Smooth muscle cell (in vitro differentiated cells): Measurements from ENCODE around the gene PHLDB3. TPM values are rescaled to one million over a fixed set of nuclear protein-coding genes. Genes with fewer than 3 reads are reported as not detected.

ENCODE experiments used
- DNase-seq: peaks from one replicate; lab custom pipeline; 2025; ENCODE audit not compliant: unreplicated experiment; lab: John Stamatoyannopoulos, UW
- H2AFZ ChIP-seq: fragments of 200-600 bp; sonication (generic); 2 replicates; pipeline ENCODE4 v1.6.0; 2016; ENCODE audit warnings: antibody characterized with exemption, low read depth, mild to moderate bottlenecking
- H3F3A ChIP-seq: fragments of 200-600 bp; sonication (generic); 2 replicates; pipeline ENCODE4 v1.6.0; 2017; ENCODE audit warnings: antibody characterized with exemption, low read depth
- H3K27ac ChIP-seq: fragments of 200-600 bp; sonication (generic); 2 replicates; pipeline ENCODE4 v1.5.1; 2016; ENCODE audit warnings: low read depth, mild to moderate bottlenecking
- H3K27me3 ChIP-seq: fragments of 200-600 bp; sonication (generic); 2 replicates; pipeline ENCODE4 v1.6.1; 2016; ENCODE audit warnings: low read depth, mild to moderate bottlenecking
- H3K36me3 ChIP-seq: fragments of 200-600 bp; sonication (generic); 2 replicates; pipeline ENCODE4 v1.5.1; 2016; ENCODE audit warnings: low read depth
- H3K4me1 ChIP-seq: fragments of 200-600 bp; sonication (generic); 2 replicates; pipeline ENCODE4 v1.5.1; 2016; ENCODE audit warnings: low read depth
- H3K4me2 ChIP-seq: fragments of 200-600 bp; sonication (generic); 2 replicates; pipeline ENCODE4 v1.6.0; 2016; ENCODE audit warnings: mild to moderate bottlenecking
- H3K4me3 ChIP-seq: fragments of 200-600 bp; sonication (generic); 2 replicates; pipeline ENCODE4 v1.5.1; 2016; ENCODE audit warnings: mild to moderate bottlenecking
- H3K79me2 ChIP-seq: fragments of 200-600 bp; sonication (generic); 2 replicates; pipeline ENCODE4 v1.6.0; 2016; ENCODE audit warnings: low read depth, mild to moderate bottlenecking
- H3K9ac ChIP-seq: fragments of 200-600 bp; sonication (generic); 2 replicates; pipeline ENCODE4 v1.6.0; 2016; ENCODE audit warnings: low read depth
- H3K9me3 ChIP-seq: fragments of 200-600 bp; sonication (generic); replicated peaks from 2 replicates; pipeline ENCODE4 v1.5.1; 2016; ENCODE audit warnings: low read depth
- H4K20me1 ChIP-seq: fragments of 200-600 bp; sonication (generic); 2 replicates; pipeline ENCODE4 v1.6.0; 2016; ENCODE audit warnings: low read depth
- CTCF ChIP-seq: fragments of 200-600 bp; sonication (generic); IDR thresholded peaks from 2 replicates; pipeline ENCODE4 v1.5.1; 2017; ENCODE audit warnings: borderline replicate concordance, mild to moderate bottlenecking, antibody characterized with exemption; ENCODE audit not compliant: insufficient read depth, poor library complexity, severe bottlenecking
- WGBS: methylation state at CpG from one replicate; pipeline ENCODE4 v1.1.7; 2016; ENCODE audit warnings: low lambda C conversion rate; 5-methylcytosine and 5-hydroxymethylcytosine counted together
- polyA plus RNA-seq: library from polyadenylated mRNA; unstranded; fragments of >200 nt; fragmentation: Nextera tagmentation; extraction: Ambion mirVana; gene quantifications from 2 replicates; pipeline ENCODE4 v1.2.1, GENCODE V29; 2016
- total RNA-seq: library from RNA; depleted of rRNA; stranded (reverse); fragments of >200 nt; gene quantifications from 2 replicates; pipeline ENCODE4 v1.2.3, GENCODE V29; 2014

The PHLDB3 gene
- total and polyA plus RNA-seq, 2 experiments from 2014 or later = 7.2 to 8.6 TPM

GRCh38 chr19:43433689-43434088, 70.9 kb downstream of the PHLDB3 start:
- no peaks in the 10 kb centered on the region for H3F3A ChIP-seq
- no peak overlapping the region for H3K27ac ChIP-seq
- H3K4me3 ChIP-seq = no peak overlapping the region
- H3K9ac ChIP-seq = no peak overlapping the region
- DNase-seq = no peak
- H3K36me3 ChIP-seq = no peaks in the 10 kb centered on the region
- no peaks in the 10 kb centered on the region for H3K9me3 ChIP-seq
- no peak for TF ChIP-seq CTCF
- H2AFZ ChIP-seq = no peak overlapping the region
- no peaks in the 10 kb centered on the region for H3K79me2 ChIP-seq
- WGBS = 92% methylated on average over 6 of the region's 6 CpGs
- H3K27me3 ChIP-seq = no peaks in the 10 kb centered on the region
- no peaks in the 10 kb centered on the region for H3K4me1 ChIP-seq
- H3K4me2 ChIP-seq = no peak overlapping the region
- no peaks in the 10 kb centered on the region for H4K20me1 ChIP-seq

GRCh38 chr19:43433358-43433673, 71.2 kb downstream of the PHLDB3 start:
- H3K4me2 ChIP-seq = no peak overlapping the region
- H3K27ac ChIP-seq = no peak overlapping the region
- H3F3A ChIP-seq = no peaks in the 10 kb centered on the region
- no peaks in the 10 kb centered on the region for H3K36me3 ChIP-seq
- no peaks in the 10 kb centered on the region for H3K9me3 ChIP-seq
- TF ChIP-seq CTCF = no peak
- no peak overlapping the region for H3K9ac ChIP-seq
- H3K79me2 ChIP-seq = no peaks in the 10 kb centered on the region
- H3K4me3 ChIP-seq = no peak overlapping the region
- no peaks in the 10 kb centered on the region for H3K27me3 ChIP-seq
- H4K20me1 ChIP-seq = no peaks in the 10 kb centered on the region
- H2AFZ ChIP-seq = no peak overlapping the region
- no peaks in the 10 kb centered on the region for H3K4me1 ChIP-seq
- no peak for DNase-seq
- WGBS = 96% methylated on average over 2 of the region's 2 CpGs

- H3K9me3 ChIP-seq = no peaks in the 10 kb centered on the region
- no peak for TF ChIP-seq CTCF
- no peaks in the 10 kb centered on the region for H3K36me3 ChIP-seq
- no peaks in the 10 kb centered on the region for H3F3A ChIP-seq
- H3K4me2 ChIP-seq = no peak overlapping the region
- H3K4me1 ChIP-seq = no peaks in the 10 kb centered on the region
- H2AFZ ChIP-seq = no peak overlapping the region
- no peak overlapping the region for H3K9ac ChIP-seq
- H4K20me1 ChIP-seq = no peaks in the 10 kb centered on the region
- H3K4me3 ChIP-seq = no peak overlapping the region
- no peaks in the 10 kb centered on the region for H3K27me3 ChIP-seq
- 90% methylated on average over 9 of the region's 9 CpGs for WGBS
- H3K79me2 ChIP-seq = no peaks in the 10 kb centered on the region
- H3K27ac ChIP-seq = no peak overlapping the region
- no peak for DNase-seq
Measured at GRCh38 chr19:43430976-43431375, 73.6 kb downstream of the PHLDB3 start.

- Histone ChIP-seq H3K4me2 (no peak overlapping the region), H3K4me3 (no peak overlapping the region), H4K20me1 (no peaks in the 10 kb centered on the region), H3K79me2 (no peaks in the 10 kb centered on the region), H3K9me3 (no peaks in the 10 kb centered on the region), H2AFZ (no peak overlapping the region), H3K27me3 (no peaks in the 10 kb centered on the region), H3K27ac (no peak overlapping the region), H3K4me1 (no peaks in the 10 kb centered on the region), H3K36me3 (no peaks in the 10 kb centered on the region), H3K9ac (no peak overlapping the region), H3F3A (no peaks in the 10 kb centered on the region)
- 64% methylated on average over 6 of the region's 6 CpGs for WGBS
- DNase-seq = no peak
- TF ChIP-seq CTCF = no peak
Measured at GRCh38 chr19:43430142-43430710, 74.3 kb downstream of the PHLDB3 start.
